ENCODE results near the gene CCDC30.

CCDC30 gene

DNA sequence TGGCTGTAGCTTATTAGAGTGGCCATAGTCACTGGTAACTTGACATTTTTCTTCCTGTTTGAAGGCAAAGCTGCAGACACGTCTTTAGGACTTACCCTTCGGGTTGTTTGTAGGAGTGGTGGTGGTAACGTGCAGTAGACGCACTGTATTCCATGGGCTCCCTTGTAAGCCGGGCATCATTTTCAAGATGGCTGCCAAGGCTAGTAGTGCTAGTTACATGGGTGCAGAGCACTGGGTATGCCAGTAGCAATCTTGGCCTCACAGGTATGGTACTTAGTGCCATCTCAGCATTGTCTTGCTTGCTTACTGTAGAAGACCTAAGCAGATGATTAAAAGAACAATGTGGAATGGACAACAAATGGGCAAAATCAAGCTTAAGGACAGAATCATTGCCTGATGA is 221.1 kb downstream of the CCDC30 start:
- DNase-seq (ENCODE audit: extremely low read depth in 1 of 2, low read depth in 1 of 2): no peak

DNA sequence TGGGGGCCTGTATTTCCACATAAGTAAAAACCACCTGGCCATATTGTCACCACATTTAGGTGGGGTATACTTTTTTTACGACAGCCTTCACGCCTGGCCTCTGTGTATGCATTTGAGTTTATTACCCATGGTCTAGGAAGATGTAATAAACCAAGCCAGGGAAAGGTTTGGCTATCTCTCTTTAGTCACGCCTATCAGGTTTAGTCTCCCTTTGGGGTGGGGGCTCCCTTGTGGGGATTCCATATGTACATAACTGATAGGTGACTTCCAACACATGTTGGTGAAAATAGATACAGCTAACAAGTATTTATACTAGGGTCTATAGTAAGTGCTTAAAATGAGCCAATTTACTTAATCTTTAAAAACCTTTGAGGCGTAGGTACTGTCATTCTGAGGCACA is 223.3 kb downstream of the CCDC30 start:
- no peak for DNase-seq (ENCODE audit: extremely low read depth in 1 of 2, low read depth in 1 of 2)

GRCh38 chr1:42689912-42690311 is 226.8 kb downstream of the CCDC30 start:
- DNase-seq (ENCODE audit: extremely low read depth in 1 of 2, low read depth in 1 of 2): no peak

- DNase-seq (ENCODE audit: extremely low read depth in 1 of 2, low read depth in 1 of 2): no peak
These were observed 227.5 kb downstream of the CCDC30 start for GRCh38 chr1:42690477-42691156.

DNA sequence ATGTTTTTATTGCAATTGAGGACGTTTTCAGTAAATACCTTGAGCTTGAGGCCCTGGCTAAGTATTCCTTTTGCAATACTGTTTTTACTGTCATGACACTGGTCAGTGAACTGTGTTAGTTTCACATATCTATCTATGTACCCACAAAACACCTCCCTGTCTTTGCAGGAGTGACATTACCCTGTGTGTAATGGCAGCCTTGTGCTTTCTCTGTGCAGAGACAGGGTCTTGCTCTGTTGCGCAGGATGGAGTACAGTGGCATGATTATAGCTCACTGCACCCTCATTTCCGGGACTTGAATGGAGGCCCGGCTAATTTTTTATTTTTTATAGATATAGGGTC is 228.0 kb downstream of the CCDC30 start:
- no peak for DNase-seq (ENCODE audit: extremely low read depth in 1 of 2, low read depth in 1 of 2)

DNA sequence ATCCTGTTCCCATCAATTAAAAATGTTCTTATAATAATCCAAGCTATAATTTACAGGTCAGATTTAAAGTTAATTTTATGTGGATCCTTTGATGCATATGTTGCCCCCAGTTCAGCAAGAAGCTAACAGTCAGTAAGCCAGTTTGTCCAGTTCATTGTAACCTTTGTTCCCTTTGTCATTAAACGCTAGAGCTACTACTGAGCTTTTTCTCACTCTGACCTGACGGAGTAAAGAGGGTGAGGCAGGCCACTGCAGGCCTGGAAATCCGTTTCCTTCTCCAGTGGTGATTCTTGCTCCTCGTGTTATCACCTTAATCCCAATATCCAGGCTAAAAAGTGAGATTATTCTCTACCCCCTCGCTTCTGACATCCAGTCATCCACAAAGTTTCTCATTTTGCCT is 229.4 kb downstream of the CCDC30 start:
- no peak for DNase-seq (ENCODE audit: extremely low read depth in 1 of 2, low read depth in 1 of 2)

DNA sequence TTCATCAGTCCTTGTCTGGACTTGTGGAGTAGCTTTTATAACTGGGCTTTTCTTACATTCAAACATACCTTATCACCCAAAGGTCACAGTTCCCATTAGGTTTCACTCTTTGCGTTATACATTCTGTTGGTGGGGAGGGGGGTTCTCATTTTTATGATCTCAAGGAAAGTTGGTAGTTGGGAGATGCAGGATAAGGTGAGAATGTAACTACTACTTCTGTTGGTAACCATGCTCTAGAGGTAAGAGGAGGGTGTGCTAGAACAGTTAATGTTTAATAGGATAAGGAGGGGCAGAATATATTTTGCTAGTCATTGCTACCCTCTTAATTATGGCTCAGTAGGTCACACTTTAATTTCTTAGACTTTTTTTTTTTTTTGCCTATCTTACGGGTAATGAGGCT is 229.8 kb downstream of the CCDC30 start:
- DNase-seq (ENCODE audit: extremely low read depth in 1 of 2, low read depth in 1 of 2): no peak

- DNase-seq (ENCODE audit: extremely low read depth in 1 of 2, low read depth in 1 of 2): no peak
These were observed 235.2 kb downstream of the CCDC30 start for GRCh38 chr1:42698081-42698813.

DNA sequence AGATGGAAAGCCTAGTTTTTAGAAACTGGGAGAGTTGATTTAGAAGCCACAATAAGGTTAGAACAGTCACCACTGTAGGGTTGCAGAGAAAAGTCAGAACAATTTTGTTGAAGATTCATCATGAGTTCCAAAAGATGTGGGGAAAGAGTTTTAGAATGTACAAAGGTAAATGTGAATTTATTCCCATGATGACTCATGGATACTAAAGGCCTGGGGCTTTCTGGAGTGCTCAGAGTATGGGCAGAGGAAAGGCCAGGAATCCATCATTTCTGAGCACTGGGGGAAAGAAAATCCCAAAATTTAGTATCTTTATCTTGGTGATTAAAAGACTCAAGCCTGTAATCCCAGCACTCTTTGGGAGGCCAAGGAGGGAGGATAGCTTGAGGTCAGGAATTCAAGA is 236.9 kb downstream of the CCDC30 start:
- DNase-seq (ENCODE audit: extremely low read depth in 1 of 2, low read depth in 1 of 2): no peak

GRCh38 chr1:42703888-42704464 is 240.9 kb downstream of the CCDC30 start:
- DNase-seq (ENCODE audit: extremely low read depth in 1 of 2, low read depth in 1 of 2): no peak
